Stimulated activated CD8-positive, alpha-beta memory T cell treated with anti-CD3 and anti-CD28 coated beads, Interleukin-2, amount 100 ng/mL, for 1 hour (primary cell): ENCODE measurements around the gene RPS16.
A peak's percentile ranks its signal among the peaks of the same experiment; 100 is the strongest.
"Not testable (repeated sequence)": the region's sequence is repeated elsewhere in the genome, so short reads cannot be mapped to it uniquely, and the experiment has no call there.

Experiments
- DNase-seq, 2 donors: peaks; one replicate each; pipeline ENCODE4 v3.0.0-alpha.2; 2020; ENCODE audit warnings: low read depth in 2 of 2

RPS16 gene

GRCh38 chr19:39435499-39436349 lies at the start of gene RPS16:
RPS16 (minus strand) TSS chr19:39435949; CDS start chr19:39435895, 54 bp downstream.
- peak; percentile 99 for DNase-seq

- DNase-seq: no peak
These were observed 47.4 kb upstream of the RPS16 start for GRCh38 chr19:39483141-39483540.

- no peak for DNase-seq
These were observed 45.9 kb upstream of the RPS16 start for GRCh38 chr19:39481676-39482075.

GRCh38 chr19:39481229-39481545 lies 45.4 kb upstream of the RPS16 start:
- DNase-seq: no peak

GRCh38 chr19:39480337-39481228 lies 44.8 kb upstream of the RPS16 start, which contains the start of gene TIMM50:
TIMM50 (plus strand) TSS chr19:39480838; CDS start chr19:39480854, 16 bp downstream.
- DNase-seq: peak; percentile 92 to 96

- no peak for DNase-seq
These were observed 44.2 kb upstream of the RPS16 start for GRCh38 chr19:39479916-39480315.

GRCh38 chr19:39479319-39479801 lies 43.6 kb upstream of the RPS16 start:
- DNase-seq: not testable (repeated sequence)

GRCh38 chr19:39475748-39476147 lies 40.0 kb upstream of the RPS16 start:
- DNase-seq: no peak

GRCh38 chr19:39474139-39474620 lies 38.4 kb upstream of the RPS16 start:
- peak; percentile 49 to 58 for DNase-seq

- DNase-seq: no peak
These were observed 37.8 kb upstream of the RPS16 start for GRCh38 chr19:39473443-39473960.

- DNase-seq: no peak
These were observed 37.1 kb upstream of the RPS16 start for GRCh38 chr19:39472746-39473442.

GRCh38 chr19:39471756-39472536 lies 36.2 kb upstream of the RPS16 start:
- no peak for DNase-seq

GRCh38 chr19:39470724-39471339 lies 35.1 kb upstream of the RPS16 start:
- DNase-seq: no peak

GRCh38 chr19:39469567-39469966 lies 33.8 kb upstream of the RPS16 start:
- DNase-seq: no peak

GRCh38 chr19:39469036-39469435 lies 33.3 kb upstream of the RPS16 start:
- DNase-seq: no peak

- no peak for DNase-seq
These were observed 32.2 kb upstream of the RPS16 start for GRCh38 chr19:39467941-39468340.

GRCh38 chr19:39465956-39466747 lies 30.4 kb upstream of the RPS16 start:
- no peak for DNase-seq

GRCh38 chr19:39463403-39463802 lies 27.7 kb upstream of the RPS16 start:
- DNase-seq: no peak

- DNase-seq: not testable (repeated sequence)
These were observed 15.5 kb upstream of the RPS16 start for GRCh38 chr19:39451257-39451656.
